MG63 (cell line): ENCODE results near the gene TOGARAM1. TPM values are rescaled to one million over a fixed set of nuclear protein-coding genes. Genes with fewer than 3 reads are reported as not detected.
"Not testable (repeated sequence)": the region's sequence is repeated elsewhere in the genome, so short reads cannot be mapped to it uniquely, and the experiment has no call there.

Experiments
- DNase-seq: peaks from one replicate; pipeline ENCODE4 v3.0.0-alpha.2; 2020
- H3K27me3 ChIP-seq: fragments of 250-450 bp; sonication (Bioruptor Pico); 2 replicates; pipeline ENCODE4 v1.5.1; 2020; ENCODE audit warnings: mild to moderate bottlenecking, moderate library complexity
- H3K36me3 ChIP-seq: fragments of 250-450 bp; sonication (Bioruptor Pico); 2 replicates; pipeline ENCODE4 v1.5.1; 2020; ENCODE audit warnings: mild to moderate bottlenecking, moderate library complexity
- H3K4me3 ChIP-seq: fragments of 250-450 bp; sonication (Bioruptor Pico); 2 replicates; pipeline ENCODE4 v1.5.1; 2020; ENCODE audit warnings: mild to moderate bottlenecking, moderate library complexity
- H3K9me3 ChIP-seq: fragments of 250-450 bp; sonication (Bioruptor Pico); 2 replicates; pipeline ENCODE4 v1.5.1; 2020; ENCODE audit warnings: mild to moderate bottlenecking, moderate library complexity
- total RNA-seq: library from RNA; depleted of rRNA; stranded (reverse); fragments of >200 nt; shearing (Covaris generic); gene quantifications from 2 replicates; pipeline ENCODE4 v1.2.3, GENCODE V29; 2014; ENCODE audit warnings: low replicate concordance

TOGARAM1 gene
- total RNA-seq, 1 experiment from 2014 or later: 3.4 TPM

DNA sequence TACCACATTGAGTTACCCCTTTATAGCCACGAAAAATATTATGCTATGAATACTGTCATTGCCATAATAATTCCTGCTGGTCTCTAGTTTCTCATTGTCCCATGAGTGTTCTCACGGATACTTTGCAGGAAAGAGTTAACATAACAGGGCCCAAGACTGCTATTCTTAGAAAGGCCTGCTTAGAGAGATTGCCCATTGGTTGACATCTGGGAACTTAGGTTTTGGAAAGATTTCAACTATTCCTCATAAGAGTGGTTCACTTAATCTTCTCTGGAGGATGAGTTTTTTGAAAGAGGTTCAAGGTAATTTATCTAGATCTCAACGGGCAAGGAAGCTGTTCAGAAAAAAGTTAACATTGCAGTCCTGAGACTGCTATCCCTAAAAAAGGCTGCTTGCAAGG is 103.5 kb downstream of the TOGARAM1 start:
- Histone ChIP-seq H3K9me3 (no peaks in the 10 kb centered on the region), H3K27me3 (no peaks in the 10 kb centered on the region), H3K4me3 (no peak overlapping the region), H3K36me3 (no peaks in the 10 kb centered on the region)
- DNase-seq: no peak

DNA sequence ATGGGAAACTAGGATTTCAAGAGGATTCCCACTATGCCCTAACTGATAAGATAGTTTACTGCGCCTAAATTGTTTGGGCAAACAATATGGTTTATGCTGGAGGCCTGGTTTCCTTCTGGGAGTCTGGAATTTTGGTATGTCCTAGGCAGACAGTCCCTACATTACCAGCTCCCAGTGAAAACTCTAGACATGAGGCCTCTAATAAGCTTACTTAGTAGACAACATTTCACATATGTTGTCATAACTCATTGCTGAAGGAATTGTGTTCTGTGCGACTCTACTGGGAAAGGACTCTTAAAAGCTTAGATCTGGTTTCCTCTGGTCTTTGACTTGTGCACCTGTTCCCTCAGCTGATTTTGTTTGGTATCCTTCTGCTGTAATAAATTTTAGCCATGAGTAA is 104.0 kb downstream of the TOGARAM1 start:
- no peaks in the 10 kb centered on the region for H3K9me3 ChIP-seq
- no peaks in the 10 kb centered on the region for H3K36me3 ChIP-seq
- DNase-seq: no peak
- H3K27me3 ChIP-seq: no peaks in the 10 kb centered on the region
- no peak overlapping the region for H3K4me3 ChIP-seq

DNA sequence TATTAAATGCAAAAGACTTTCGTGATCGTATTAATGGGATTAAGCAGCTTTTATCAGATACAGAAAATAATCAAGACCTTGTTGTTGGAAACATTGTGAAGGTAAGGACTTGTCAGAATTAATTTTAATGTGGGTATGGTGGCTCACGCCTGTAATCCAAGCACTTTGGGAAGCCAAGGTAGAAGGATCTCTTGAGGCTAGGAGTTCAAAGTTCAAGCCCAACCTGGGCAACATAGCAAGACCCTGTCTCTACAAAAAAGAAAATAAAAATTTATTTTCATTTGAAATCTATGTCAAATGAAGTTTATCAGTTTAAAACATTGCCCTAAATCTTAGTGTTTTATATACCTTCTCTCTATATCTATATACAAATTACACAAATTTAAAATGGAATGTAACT is 104.7 kb downstream of the TOGARAM1 start:
- no peaks in the 10 kb centered on the region for H3K9me3 ChIP-seq
- no peak overlapping the region for H3K4me3 ChIP-seq
- no peak for DNase-seq
- H3K27me3 ChIP-seq: no peaks in the 10 kb centered on the region
- H3K36me3 ChIP-seq: no peaks in the 10 kb centered on the region

DNA sequence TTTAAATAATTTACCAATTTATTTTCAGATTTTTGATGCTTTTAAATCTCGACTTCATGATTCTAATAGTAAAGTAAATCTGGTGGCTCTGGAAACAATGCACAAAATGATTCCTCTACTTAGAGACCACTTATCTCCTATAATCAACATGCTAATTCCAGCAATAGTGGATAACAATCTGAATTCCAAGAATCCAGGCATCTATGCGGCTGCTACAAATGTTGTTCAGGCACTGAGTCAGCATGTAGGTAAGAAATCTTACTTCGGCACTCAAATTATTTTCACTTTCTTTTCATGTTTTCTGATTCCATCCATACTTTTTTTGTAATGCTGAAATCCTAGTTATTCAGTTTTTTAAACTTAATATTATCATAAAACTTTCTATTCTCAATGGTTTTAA is 106.4 kb downstream of the TOGARAM1 start:
- Histone ChIP-seq H3K9me3 (no peaks in the 10 kb centered on the region), H3K36me3 (no peaks in the 10 kb centered on the region), H3K27me3 (no peaks in the 10 kb centered on the region), H3K4me3 (no peak overlapping the region)
- no peak for DNase-seq

DNA sequence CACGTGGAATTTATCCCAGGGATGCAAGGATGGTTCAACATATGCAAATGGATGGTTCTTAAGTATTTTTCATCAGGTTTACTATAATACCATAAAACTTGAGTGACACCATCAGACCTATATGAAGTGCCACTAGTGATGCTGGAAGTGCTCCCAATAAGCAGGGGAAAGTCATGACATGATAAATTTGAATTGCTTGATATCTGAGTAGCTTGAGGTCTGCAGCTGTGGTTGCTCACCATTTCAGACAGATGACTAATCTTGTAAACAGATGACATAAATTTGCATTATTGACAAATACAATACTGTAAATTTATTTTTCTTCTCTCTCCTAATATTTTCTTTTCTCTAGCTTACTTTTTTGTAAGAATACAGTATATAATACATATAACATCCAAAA is 108.2 kb downstream of the TOGARAM1 start:
- DNase-seq: no peak
- Histone ChIP-seq H3K9me3 (no peaks in the 10 kb centered on the region), H3K4me3 (no peak overlapping the region), H3K27me3 (no peaks in the 10 kb centered on the region), H3K36me3 (no peaks in the 10 kb centered on the region)

DNA sequence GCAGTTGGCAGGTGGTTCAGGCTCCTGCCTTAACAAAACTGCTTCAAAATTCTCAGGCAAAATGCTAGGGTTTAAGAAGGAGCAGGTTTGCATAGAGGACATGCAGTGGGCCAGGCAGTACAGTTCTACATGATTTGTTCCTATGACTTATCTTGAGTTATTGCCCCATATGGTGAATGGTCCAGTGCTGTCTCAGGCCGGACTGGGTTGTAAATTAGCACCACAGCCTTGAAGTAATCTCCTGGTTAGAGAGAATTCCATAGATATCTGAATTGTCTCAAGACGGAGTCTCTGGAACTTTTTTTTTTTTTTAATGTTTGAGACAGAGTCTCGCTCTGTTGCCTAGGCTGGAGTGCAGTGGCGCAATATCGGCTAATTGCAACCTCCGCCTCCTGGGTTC is 110.1 kb downstream of the TOGARAM1 start:
- no peak for DNase-seq
- Histone ChIP-seq H3K4me3 (no peak overlapping the region), H3K27me3 (no peaks in the 10 kb centered on the region), H3K9me3 (no peaks in the 10 kb centered on the region), H3K36me3 (no peaks in the 10 kb centered on the region)

DNA sequence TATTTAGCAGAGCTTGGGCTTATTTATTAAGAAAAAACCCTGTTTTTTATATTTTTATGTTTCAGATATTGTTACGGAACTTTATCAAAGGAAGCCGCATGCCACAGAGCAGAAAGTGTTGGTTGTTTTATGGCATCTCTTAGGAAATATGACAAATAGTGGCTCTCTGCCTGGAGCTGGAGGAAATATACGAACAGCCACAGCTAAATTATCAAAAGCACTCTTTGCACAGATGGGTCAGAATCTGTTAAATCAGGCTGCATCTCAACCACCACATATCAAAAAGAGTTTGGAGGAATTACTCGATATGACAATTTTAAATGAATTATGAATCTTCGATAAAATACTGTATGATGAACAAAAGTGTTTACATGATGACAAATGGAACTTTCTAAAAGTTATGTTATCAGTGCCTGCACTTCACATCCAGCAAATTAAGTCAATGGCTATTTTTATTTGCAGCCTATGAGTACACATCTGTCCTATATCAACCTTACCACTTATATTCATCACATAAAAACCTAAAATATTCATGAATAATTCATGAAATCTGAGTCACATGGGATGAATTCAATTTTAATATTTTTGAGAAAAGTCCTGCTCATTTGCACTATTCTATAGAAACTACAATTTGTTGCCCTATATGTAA is 111.4 kb downstream of the TOGARAM1 start:
- Histone ChIP-seq H3K36me3 (no peaks in the 10 kb centered on the region), H3K4me3 (no peak overlapping the region), H3K9me3 (no peaks in the 10 kb centered on the region), H3K27me3 (no peaks in the 10 kb centered on the region)
- DNase-seq: no peak

DNA sequence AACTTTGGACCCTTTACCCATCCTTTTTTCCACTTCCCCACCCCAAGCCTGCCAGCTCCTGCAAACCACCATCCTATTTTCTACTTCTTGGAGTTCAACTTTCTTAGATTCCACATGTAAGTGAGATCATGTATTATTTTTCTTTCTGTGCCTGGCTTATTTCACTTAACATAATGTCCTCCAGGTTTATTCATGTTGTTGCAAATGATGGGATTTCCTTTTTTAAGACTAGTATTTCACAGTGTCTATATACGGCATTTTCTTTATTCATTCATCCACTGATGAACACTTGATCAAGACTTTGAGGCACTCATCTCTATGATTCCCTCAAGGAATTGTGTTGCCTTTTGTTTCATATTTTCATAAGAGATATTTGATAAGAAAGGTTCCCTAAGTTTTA is 116.3 kb downstream of the TOGARAM1 start:
- no peaks in the 10 kb centered on the region for H3K27me3 ChIP-seq
- no peaks in the 10 kb centered on the region for H3K9me3 ChIP-seq
- no peaks in the 10 kb centered on the region for H3K36me3 ChIP-seq
- DNase-seq: no peak
- no peak overlapping the region for H3K4me3 ChIP-seq

DNA sequence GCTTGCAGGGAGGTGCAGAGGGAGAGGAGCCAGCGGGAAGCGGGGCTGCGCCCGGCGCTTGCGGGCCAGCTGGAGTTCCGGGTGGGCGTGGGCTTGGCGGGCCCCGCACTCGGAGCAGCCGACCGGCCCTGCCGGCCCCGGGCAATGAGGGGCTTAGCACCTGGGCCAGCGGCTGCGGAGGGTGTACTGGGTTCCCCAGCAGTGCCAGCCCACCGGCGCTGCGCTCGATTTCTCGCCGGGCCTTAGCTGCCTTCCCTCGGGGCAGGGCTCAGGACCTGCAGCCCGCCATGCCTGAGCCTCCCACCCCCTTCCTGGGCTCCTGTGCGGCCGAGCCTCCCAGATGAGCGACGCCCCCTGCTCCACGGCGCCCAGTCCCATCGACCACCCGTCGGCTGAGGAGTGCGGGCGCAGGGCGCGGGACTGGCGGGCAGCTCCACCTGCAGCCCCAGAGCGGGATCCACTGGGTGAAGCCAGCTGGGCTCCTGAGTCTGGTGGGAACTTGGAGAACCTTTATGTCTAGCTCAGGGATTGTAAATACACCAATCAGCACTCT is 118.5 kb downstream of the TOGARAM1 start:
- H3K4me3 ChIP-seq, DNase-seq, H3K9me3 ChIP-seq: not testable (repeated sequence)

DNA sequence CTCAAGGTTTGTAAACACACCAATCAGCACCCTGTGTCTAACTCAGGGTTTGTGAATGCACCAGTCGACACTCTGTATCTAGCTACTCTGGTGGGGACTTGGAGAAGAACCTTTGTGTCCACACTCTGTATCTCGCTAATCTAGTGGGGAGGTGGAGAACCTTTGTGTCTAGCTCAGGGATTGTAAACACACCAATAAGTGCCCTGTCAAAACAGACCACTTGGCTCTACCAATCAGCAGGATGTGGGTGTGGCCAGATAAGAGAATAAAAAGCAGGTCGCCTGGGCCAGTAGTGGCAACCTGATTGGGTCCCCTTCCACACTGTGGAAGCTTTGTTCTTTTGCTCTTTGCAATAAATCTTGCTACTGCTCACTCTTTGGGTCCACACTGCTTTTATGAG is 119.1 kb downstream of the TOGARAM1 start:
- not testable (repeated sequence) for H3K9me3 ChIP-seq, H3K4me3 ChIP-seq, H3K27me3 ChIP-seq, H3K36me3 ChIP-seq, DNase-seq

More for the DNA sequence above, 118.5 kb downstream of the TOGARAM1 start:
- H3K27me3 ChIP-seq, H3K36me3 ChIP-seq: not testable (repeated sequence)

DNA sequence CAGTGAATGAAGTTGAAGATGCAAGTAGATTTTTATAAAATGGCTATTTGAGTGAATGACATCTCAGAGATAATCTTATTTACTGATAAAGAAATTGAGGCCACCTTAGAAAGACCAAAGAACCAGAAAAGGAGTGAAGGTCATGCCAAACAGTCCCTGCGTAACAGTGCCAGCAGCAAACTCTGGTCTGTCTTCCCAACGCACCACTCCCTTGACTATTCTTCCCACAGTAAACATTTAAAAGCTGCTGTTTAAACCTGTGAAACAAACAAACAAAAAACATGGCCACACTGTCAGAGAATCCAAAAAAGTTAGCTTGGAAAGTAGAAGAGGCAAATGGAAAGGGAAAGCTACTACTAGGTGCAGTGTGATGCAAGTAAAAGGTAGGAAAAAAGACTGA is 120.4 kb downstream of the TOGARAM1 start:
- Histone ChIP-seq H3K27me3 (no peaks in the 10 kb centered on the region), H3K4me3 (no peak overlapping the region), H3K36me3 (no peaks in the 10 kb centered on the region), H3K9me3 (no peaks in the 10 kb centered on the region)
- no peak for DNase-seq

DNA sequence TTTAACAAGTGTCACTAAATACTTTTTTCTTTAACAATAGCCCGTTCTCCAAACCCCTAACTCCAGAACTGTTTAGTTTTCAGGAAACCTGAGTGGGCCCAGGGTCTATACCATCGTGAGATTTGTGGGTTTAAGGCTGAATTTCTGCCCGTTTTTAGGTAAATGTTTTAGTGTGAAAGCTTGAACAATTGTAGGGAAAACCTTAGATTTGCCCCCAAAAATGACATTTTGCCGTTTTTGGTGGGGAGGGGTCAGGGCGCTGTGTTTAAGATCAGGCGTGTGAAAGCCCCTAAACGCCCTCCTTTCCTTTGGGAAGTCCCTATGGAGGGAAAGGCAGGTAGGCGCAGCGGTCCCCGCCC is 121.6 kb downstream of the TOGARAM1 start:
- Histone ChIP-seq H3K9me3 (no peaks in the 10 kb centered on the region), H3K36me3 (no peaks in the 10 kb centered on the region), H3K27me3 (no peaks in the 10 kb centered on the region), H3K4me3 (peak overlapping the region; percentile 84)
- no peak for DNase-seq

DNA sequence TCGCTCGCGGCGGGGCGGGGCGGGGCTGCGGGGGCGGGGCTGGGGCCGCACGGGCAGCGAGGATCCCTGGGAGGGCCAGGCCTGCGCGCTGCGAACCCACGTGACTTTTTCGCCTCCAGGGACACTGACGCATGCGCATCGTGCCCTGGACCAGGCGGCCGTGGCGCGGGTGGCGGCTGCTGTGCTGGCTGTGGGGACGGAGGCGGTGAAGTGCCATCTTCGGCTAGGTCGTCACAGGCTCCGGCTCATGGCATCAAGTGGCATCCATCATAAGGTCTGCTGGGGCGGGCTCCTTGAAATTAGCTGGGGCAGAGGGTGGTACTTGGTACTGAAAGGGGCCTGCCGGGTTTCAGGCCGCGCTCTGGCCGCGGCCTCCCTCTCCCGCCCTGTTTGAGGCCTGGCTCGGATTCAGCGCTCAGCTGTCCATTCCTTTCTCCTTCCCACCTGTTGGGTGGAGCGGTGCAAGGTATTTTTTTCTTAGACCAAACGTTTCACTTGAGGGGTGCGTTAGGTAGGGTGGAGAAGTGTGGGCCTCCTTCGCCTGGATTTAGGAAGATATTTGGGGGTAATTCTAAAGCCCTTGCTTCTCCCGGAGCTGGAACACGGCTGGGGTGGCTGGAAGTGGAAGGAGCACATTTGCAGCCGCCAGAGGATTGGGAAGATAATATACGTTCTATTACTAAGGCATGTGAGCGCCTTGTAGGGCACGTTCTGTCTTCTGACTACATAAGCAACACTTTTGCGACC is 122.2 kb downstream of the TOGARAM1 start, which contains the start of gene PRPF39:
Gene PRPF39, plus strand, starts transcription at position 141 of the 747 bp plus-strand sequence. CDS start 11,124 bp downstream, outside the sequence.
- peak; percentile 90 for DNase-seq
- Histone ChIP-seq H3K4me3 (peak within 1 kb of the TSS; percentile 84), H3K27me3 (no peaks in the 10 kb centered on the region), H3K36me3 (no peaks in the 10 kb centered on the region), H3K9me3 (no peaks in the 10 kb centered on the region)

DNA sequence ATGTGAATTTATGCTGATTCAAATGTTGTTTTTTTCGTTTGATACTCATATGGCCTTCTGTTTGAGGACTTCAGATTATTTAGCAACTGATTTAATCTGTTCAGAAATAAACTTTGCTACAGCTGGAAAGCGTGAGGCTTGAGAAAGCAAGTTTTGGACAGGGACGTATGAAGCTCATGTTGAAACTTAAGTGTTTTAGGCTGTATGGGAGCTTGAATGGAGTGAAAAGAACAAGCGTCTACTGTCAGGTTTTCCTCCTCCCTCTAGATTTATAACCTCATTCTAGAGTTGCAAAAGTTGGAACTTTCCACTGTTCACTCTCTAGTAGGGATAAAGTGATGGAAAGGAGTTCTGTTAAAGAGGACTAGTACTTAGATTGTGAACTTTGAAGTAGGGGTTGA is 123.0 kb downstream of the TOGARAM1 start:
- no peaks in the 10 kb centered on the region for H3K9me3 ChIP-seq
- peak overlapping the region; percentile 84 for H3K4me3 ChIP-seq
- no peaks in the 10 kb centered on the region; the same call in 1 of the 2 replicates for H3K36me3 ChIP-seq
- DNase-seq: no peak
- H3K27me3 ChIP-seq: no peaks in the 10 kb centered on the region

DNA sequence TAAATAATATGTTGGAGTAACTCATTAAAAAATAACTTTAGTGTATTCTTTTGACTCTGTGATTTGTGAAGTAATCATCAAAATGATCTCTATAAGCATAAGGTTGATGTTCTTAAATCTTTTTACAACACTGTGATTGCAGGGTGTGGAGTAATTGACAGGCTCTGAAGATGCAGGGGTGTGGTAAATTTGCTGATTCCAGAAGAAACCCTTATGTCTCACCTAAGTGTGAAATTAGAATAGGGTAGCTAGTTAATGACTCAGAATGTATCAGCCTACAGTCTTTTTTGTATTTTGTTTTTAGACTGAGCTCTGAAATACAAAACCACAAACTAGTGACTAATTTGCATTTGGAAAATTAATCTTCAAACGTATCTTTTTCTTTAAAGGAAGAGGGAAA is 127.8 kb downstream of the TOGARAM1 start:
- no peaks in the 10 kb centered on the region for H3K27me3 ChIP-seq
- no peak overlapping the region for H3K4me3 ChIP-seq
- H3K9me3 ChIP-seq: no peaks in the 10 kb centered on the region
- no peak for DNase-seq
- peaks cover 10% of the 10 kb centered on the region for H3K36me3 ChIP-seq

DNA sequence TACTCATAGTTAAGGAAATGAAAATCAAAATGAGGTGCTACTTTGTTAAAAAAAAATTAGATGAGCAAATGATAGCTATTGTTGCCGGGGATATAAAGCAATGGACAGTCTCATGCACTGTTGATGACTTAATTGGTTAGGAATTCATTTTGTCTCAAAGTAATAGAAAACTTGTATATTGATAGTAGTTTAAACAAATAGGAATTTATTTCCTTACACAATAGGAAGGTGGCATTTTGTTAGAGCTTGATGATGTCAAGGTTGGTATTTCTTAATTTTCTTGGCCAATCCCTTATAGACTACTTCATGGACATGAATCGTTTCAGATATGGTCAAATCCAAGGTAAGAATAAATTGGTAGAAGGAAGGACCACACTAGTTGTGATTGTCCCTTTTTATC is 129.7 kb downstream of the TOGARAM1 start:
- Histone ChIP-seq H3K36me3 (peaks cover 23% of the 10 kb centered on the region), H3K27me3 (no peaks in the 10 kb centered on the region), H3K9me3 (no peaks in the 10 kb centered on the region), H3K4me3 (no peak overlapping the region)
- no peak for DNase-seq

DNA sequence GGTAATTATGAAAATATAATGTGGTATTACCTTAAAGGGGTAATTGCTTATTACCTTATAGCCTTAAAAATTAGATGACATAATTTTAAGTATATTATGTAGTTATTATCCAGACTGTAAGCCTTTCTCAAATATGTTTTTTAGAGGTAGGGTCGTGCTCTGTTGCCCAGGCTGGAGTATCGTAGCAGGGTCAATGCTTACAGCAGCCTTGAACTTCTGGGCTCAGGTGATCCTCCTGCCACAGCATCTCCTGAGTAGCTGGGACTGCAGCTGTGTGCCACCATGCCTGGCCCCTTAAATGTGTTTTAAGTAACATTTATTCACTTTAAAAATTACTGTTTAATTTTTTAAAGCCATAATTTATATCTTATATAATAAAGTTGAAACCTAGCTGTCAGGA is 132.3 kb downstream of the TOGARAM1 start:
- Histone ChIP-seq H3K36me3 (peaks cover 43% of the 10 kb centered on the region), H3K9me3 (no peaks in the 10 kb centered on the region), H3K27me3 (no peaks in the 10 kb centered on the region), H3K4me3 (no peak overlapping the region)
- no peak for DNase-seq

DNA sequence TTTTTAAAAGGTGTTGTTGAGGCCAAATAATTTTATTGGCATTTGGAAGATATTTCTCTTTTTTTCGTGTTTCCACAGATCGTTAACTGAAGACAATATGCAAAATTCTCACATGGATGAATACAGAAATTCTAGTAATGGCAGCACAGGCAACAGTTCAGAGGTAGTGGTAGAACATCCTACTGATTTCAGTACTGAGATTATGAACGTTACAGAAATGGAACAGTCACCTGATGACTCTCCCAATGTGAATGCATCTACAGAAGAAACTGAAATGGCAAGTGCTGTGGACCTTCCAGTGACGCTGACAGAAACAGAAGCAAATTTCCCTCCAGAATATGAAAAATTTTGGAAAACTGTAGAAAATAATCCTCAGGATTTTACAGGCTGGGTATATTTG is 133.2 kb downstream of the TOGARAM1 start:
- Histone ChIP-seq H3K36me3 (peaks cover 46% of the 10 kb centered on the region), H3K27me3 (no peaks in the 10 kb centered on the region), H3K9me3 (no peaks in the 10 kb centered on the region), H3K4me3 (no peak overlapping the region)
- DNase-seq: no peak
